GM13976 (cell line): ENCODE measurements around the gene SLC4A3.
"Not testable (repeated sequence)": the region's sequence is repeated elsewhere in the genome, so short reads cannot be mapped to it uniquely, and the experiment has no call there.

ENCODE experiments used
- DNase-seq: peaks from one replicate; pipeline ENCODE4 v3.0.0; 2012; ENCODE audit warnings: low spot score
- CTCF ChIP-seq: IDR thresholded peaks from 2 replicates; pipeline ENCODE4 v1.5.1; 2012; ENCODE audit warnings: borderline replicate concordance, mild to moderate bottlenecking; ENCODE audit not compliant: insufficient read depth; ENCODE audit errors: extremely low read depth, missing control alignments, control extremely low read depth
- in situ Hi-C: fragments of 300-500 bp; cut with MboI; formaldehyde crosslinking; loops from one replicate; pipeline ENCODE4 v1.12.0; 2022; ENCODE audit warnings: low sequenced_read_pairs, mixed read lengths, inconsistent platforms; ENCODE audit not compliant: unreplicated experiment

The SLC4A3 gene

GRCh38 chr2:219645631-219646527 lies 18.4 kb downstream of the SLC4A3 start:
- TF ChIP-seq CTCF, result no peak
- no peak for DNase-seq
- in situ Hi-C loops, result no loop called here

GRCh38 chr2:219648176-219648575 lies 20.7 kb downstream of the SLC4A3 start:
- TF ChIP-seq CTCF, result no peak
- in situ Hi-C loops, result no loop called here
- no peak for DNase-seq

DNA sequence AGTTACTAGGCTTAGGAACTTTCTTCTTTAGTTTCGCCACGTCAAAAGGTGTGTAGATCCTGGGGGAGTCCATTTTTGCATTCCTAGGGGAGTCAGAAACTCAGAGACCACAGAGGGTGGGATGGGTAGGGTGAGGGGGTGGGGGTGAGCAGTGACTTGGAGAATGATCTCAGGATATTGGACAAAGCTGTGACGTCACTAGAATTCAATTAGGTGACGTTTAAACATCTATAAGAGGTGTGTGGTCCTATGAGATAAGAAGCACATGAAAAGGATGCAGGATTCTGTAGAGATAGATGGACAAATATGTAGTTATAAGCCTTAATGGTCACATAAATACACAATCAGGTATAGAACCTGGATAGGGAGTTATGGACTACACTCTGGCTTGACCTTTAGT lies 21.5 kb downstream of the SLC4A3 start:
- TF ChIP-seq CTCF, result no peak
- DNase-seq, result no peak
- in situ Hi-C loops, result no loop called here

DNA sequence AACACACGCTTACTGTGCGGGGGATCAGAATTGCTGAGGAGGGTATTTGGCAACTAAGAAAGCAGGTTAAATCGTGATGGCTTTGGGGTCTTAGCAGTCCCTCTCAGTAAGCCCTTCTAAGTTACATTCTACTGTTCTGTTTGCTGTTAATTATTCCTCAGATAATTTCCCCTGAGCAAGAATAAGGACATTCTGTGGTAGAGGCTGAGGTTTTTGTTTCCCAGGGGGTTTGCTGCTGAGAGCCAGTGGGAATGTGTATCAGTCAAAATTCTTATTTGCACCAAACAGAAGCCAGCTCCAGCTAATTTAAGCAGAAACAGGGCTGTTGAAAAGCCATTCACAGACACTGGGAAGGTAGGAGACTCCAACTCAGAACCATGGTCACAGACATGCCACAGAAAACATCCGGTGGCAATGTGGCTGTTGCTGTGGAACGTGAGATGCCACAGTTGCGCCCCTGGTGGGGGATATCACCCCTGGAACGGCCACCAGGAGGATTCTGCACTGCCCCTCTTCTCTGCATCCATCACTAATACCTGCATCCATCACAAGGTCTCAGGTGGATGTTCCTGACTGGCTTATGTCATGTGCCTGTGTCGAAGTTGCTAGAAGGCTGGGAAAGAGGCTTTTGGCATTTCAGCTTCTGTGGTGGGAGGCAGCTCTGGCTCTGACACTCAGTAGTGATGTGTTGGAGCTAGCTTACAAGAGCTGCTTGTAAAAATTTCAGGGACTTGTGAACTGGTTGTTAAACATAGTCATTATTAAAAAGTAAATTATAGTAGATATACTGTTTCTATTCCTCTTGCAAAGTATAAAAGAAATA lies 23.2 kb downstream of the SLC4A3 start:
- no peak for DNase-seq
- in situ Hi-C loops, result no loop called here
- TF ChIP-seq CTCF, result no peak

DNA sequence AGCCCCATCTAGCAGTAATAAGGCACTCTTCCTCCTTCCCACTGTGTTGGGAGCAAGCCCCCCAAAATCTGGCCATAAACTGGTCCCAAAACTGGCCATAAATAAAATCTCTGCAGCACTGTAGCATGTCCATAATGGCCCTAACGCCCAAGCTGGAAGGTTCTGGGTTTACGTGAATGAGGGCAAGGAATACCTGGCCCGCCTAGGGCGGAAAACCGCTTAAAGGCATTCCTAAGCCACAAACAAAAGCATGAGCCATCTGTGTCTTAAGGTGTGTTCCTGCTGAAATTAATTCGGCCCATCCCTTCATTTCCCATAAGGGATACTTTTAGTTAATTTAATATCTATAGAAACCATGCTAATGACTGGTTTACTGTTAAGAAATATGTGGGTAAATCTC lies 24.2 kb downstream of the SLC4A3 start:
- in situ Hi-C loops, DNase-seq: not testable (repeated sequence)

DNA sequence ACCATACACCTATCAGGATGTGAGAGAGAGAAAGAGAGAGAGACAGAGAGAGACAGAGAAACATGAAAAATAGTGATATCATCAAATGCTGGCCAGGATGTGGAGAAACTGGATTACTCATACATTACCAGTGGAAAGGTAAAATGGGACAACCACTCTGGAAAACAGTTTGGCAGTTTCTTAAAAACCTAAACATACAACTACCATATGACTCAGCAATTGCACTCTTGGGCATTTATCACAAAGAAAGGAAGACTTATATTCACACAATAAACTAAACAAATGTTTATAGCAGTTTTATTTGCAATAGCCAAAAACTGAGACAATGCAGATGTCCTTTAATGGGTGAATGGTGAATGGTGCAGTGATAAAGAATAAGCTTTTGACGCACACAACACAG lies 29.1 kb downstream of the SLC4A3 start:
- TF ChIP-seq CTCF, result no peak
- in situ Hi-C loops, result no loop called here
- no peak for DNase-seq
